ENCODE measurements around the gene PRKRIP1. TPM values are rescaled to one million over a fixed set of nuclear protein-coding genes. Genes with fewer than 3 reads are reported as not detected.
A peak's percentile ranks its signal among the peaks of the same experiment; 100 is the strongest.

PRKRIP1 gene
- total RNA-seq, 2 donors from 2014 or later: 30.3 to 35.0 TPM

DNA sequence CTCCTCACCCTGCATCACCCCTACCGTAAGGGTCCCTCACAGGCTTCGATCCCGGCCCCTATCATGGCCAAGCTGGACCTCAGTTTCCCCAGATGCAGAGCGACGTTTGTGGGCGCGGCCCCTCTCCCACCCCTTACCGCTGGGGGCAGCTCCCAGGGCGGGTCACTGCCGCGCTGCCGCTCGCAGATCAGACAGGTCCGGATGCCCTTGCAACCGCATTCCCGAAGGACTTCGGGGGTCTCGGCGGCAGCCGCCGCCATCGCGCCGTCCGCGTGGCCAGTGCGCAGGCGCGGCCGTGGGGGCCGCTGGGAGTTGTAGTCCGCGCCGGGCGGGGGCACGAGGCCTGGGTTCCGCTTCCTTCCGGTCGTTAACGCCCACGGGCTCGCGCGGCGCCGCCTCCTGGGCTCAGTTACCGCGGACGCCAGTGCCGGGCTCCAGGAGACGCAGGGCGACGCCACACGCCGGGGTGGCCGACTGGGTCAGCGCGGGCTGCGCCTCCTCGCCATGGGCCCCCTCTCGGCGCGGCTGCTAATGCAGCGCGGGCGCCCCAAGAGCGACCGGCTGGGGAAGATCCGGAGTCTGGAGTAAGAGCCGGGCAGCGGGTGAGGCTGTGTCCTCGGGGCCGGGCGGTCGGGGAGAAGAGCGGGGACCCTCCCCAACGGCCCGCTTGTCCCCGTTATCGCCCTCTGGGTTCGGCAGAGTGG is 68.6 kb downstream of the PRKRIP1 start, which contains the start of the genes ALKBH4 and LRWD1:
TSS of gene ALKBH4 (minus strand) at position 287 of the 704 bp plus-strand sequence. CDS start at position 260, 27 bp downstream.
TSS of gene LRWD1 (plus strand) at position 408 of the 704 bp plus-strand sequence. CDS start at position 505, 97 bp downstream.
- H3K36me3 ChIP-seq (ENCODE audit: control insufficient read depth, insufficient read depth, low read length): peaks cover 8% of the 10 kb centered on the region
- H3K27ac ChIP-seq (ENCODE audit: low read depth, low read length): peak within 1 kb of the TSS; percentile 17

DNA sequence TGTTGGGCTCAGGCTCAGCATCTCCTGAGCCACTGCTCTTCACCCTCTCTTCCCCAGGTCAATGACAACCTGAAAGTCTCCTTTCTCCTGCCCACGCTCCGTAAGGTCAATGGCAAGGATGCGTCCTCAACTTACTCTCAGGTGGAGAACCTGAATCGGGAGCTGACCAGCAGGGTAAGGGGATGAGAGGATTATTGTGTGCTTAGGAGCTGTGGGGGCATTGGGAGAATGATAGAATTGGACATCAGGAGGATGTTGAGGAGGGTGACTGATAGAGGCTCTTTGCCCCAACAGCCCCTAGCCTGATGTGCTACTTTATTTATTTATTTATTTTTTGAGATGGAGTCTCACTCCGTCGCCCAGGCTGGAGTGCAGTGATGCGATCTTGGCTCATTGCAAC is 69.9 kb downstream of the PRKRIP1 start:
- Histone ChIP-seq H3K27me3 (ENCODE audit: control insufficient read depth, insufficient read depth, low read length, poor library complexity, severe bottlenecking) (no peaks in the 10 kb centered on the region), H3K36me3 (ENCODE audit: control insufficient read depth, insufficient read depth, low read length) (peaks cover 11% of the 10 kb centered on the region), H3K4me3 (ENCODE audit: low read length) (peak overlapping the region; percentile 98), H3K9ac (ENCODE audit: extremely low read depth, low read length, poor library complexity, severe bottlenecking) (no peak overlapping the region), H3K9me3 (ENCODE audit: control insufficient read depth, low read length) (no peaks in the 10 kb centered on the region), H3K4me1 (ENCODE audit: control insufficient read depth, insufficient read depth, low read length) (no peaks in the 10 kb centered on the region), H3K27ac (ENCODE audit: low read depth, low read length) (no peak overlapping the region)
- H3K27ac Mint-ChIP-seq: no peak overlapping the region
- no peaks in the 10 kb centered on the region for H3K27me3 Mint-ChIP-seq (ENCODE audit: insufficient read depth)
- DNase-seq: no peak
- no peaks in the 10 kb centered on the region for H3K9me3 Mint-ChIP-seq
- peaks cover 7% of the 10 kb centered on the region for H3K4me1 Mint-ChIP-seq
- WGBS, 2 experiments (ENCODE audit: insufficient coverage in 1 of 2, insufficient read length in 1 of 2): 92 to 96% methylated on average over 4 to 7 of the region's 7 CpGs
- H3K4me3 Mint-ChIP-seq: peak overlapping the region; percentile 99
- TF ChIP-seq, protein P1, sequence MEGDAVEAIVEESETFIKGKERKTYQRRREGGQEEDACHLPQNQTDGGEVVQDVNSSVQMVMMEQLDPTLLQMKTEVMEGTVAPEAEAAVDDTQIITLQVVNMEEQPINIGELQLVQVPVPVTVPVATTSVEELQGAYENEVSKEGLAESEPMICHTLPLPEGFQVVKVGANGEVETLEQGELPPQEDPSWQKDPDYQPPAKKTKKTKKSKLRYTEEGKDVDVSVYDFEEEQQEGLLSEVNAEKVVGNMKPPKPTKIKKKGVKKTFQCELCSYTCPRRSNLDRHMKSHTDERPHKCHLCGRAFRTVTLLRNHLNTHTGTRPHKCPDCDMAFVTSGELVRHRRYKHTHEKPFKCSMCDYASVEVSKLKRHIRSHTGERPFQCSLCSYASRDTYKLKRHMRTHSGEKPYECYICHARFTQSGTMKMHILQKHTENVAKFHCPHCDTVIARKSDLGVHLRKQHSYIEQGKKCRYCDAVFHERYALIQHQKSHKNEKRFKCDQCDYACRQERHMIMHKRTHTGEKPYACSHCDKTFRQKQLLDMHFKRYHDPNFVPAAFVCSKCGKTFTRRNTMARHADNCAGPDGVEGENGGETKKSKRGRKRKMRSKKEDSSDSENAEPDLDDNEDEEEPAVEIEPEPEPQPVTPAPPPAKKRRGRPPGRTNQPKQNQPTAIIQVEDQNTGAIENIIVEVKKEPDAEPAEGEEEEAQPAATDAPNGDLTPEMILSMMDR (conservative IDR thresholded peaks at IDR 0.05): no peak
- H3K36me3 Mint-ChIP-seq (ENCODE audit: low read depth): peaks cover 23% of the 10 kb centered on the region

More for the DNA sequence above, 68.6 kb downstream of the PRKRIP1 start, which contains the start of the genes ALKBH4 and LRWD1:
- H3K27me3 ChIP-seq (ENCODE audit: control insufficient read depth, insufficient read depth, low read length, poor library complexity, severe bottlenecking): no peaks in the 10 kb centered on the region
- H3K27ac Mint-ChIP-seq: peak within 1 kb of the TSS; percentile 88
- H3K9me3 Mint-ChIP-seq: no peaks in the 10 kb centered on the region
- no peaks in the 10 kb centered on the region for H3K4me1 ChIP-seq (ENCODE audit: control insufficient read depth, insufficient read depth, low read length)
- no peaks in the 10 kb centered on the region for H3K27me3 Mint-ChIP-seq (ENCODE audit: insufficient read depth)
- H3K9me3 ChIP-seq (ENCODE audit: control insufficient read depth, low read length): no peaks in the 10 kb centered on the region
- peaks cover 21% of the 10 kb centered on the region for H3K36me3 Mint-ChIP-seq (ENCODE audit: low read depth)
- peak; percentile 95 for DNase-seq
- H3K9ac ChIP-seq (ENCODE audit: extremely low read depth, low read length, poor library complexity, severe bottlenecking): peak within 1 kb of the TSS; percentile 93
- H3K4me1 Mint-ChIP-seq: peaks cover 7% of the 10 kb centered on the region
- WGBS, 2 experiments (ENCODE audit: insufficient coverage in 1 of 2, insufficient read length in 1 of 2): 0% methylated on average over 46 to 81 of the region's 81 CpGs
- TF ChIP-seq, protein P1 (conservative IDR thresholded peaks at IDR 0.05): peak; percentile 25
- H3K4me3 Mint-ChIP-seq: peak within 1 kb of the TSS; percentile 99
- peak within 1 kb of the TSS; percentile 98 for H3K4me3 ChIP-seq (ENCODE audit: low read length)

DNA sequence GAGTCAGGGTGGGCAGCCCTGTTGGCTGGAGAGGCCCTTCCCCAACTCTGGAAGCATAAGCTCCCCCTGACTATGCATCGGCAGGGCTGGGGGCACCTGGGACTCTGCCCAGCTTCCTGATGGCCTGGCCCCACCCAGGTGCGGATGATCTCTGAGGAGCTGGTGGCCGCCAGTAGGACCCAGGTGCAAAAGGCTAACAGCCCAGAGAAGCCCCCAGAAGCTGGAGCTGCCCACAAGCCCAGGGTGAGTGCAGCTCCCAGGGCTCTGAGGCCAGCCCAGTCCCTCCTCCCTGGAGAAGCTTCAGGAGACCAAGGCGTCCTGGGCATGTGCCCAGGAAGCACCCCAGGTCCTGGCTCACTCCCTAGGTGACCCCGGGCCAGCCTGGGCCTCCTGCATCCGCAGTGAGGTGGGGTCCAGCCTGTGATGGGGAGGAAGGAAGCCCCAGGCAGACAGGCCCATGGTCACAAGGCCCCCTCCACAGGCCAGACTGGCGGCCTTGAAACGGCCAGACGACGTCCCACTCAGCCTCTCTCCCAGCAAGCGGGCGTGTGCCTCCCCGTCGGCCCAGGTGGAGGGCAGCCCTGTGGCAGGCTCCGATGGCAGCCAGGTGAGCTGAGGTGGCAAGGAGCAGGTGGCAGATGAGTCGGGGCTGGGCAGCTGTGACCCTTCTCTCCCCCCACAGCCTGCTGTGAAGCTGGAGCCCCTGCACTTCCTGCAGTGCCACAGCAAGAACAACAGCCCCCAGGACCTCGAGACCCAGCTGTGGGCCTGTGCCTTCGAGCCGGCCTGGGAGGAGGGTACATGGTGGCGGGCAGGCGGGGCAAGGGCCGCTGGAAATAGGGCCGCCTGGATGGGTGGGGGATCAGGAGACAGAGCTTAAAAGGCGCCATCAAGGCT is 71.7 kb downstream of the PRKRIP1 start:
- Histone ChIP-seq H3K9ac (ENCODE audit: extremely low read depth, low read length, poor library complexity, severe bottlenecking) (no peak overlapping the region), H3K36me3 (ENCODE audit: control insufficient read depth, insufficient read depth, low read length) (peaks cover 12% of the 10 kb centered on the region), H3K9me3 (ENCODE audit: control insufficient read depth, low read length) (no peaks in the 10 kb centered on the region), H3K4me3 (ENCODE audit: low read length) (no peak overlapping the region), H3K27ac (ENCODE audit: low read depth, low read length) (no peak overlapping the region), H3K4me1 (ENCODE audit: control insufficient read depth, insufficient read depth, low read length) (no peaks in the 10 kb centered on the region), H3K27me3 (ENCODE audit: control insufficient read depth, insufficient read depth, low read length, poor library complexity, severe bottlenecking) (no peaks in the 10 kb centered on the region)
- 92 to 96% methylated on average over 12 to 24 of the region's 24 CpGs for WGBS, 2 experiments (ENCODE audit: insufficient coverage in 1 of 2, insufficient read length in 1 of 2)
- Mint-ChIP-seq H3K4me1 (peaks cover 7% of the 10 kb centered on the region), H3K4me3 (no peak overlapping the region), H3K9me3 (no peaks in the 10 kb centered on the region), H3K27me3 (ENCODE audit: insufficient read depth) (no peaks in the 10 kb centered on the region), H3K27ac (no peak overlapping the region), H3K36me3 (ENCODE audit: low read depth) (peaks cover 19% of the 10 kb centered on the region)
- TF ChIP-seq, protein P1 (conservative IDR thresholded peaks at IDR 0.05): no peak
- DNase-seq: peak; percentile 40

All from endodermal cell (in vitro differentiated cells).